Osteoblast (primary cell): Measurements from ENCODE around the gene MED9. TPM values are rescaled to one million over a fixed set of nuclear protein-coding genes. Genes with fewer than 3 reads are reported as not detected.

Source experiments
- DNase-seq: peaks from one replicate; pipeline ENCODE4 v3.0.0; 2011; ENCODE audit warnings: low spot score, mixed read lengths; ENCODE audit not compliant: insufficient read length; ENCODE audit errors: missing footprints
- H2AFZ ChIP-seq: 2 replicates; pipeline ENCODE4 v1.6.0; 2011; ENCODE audit warnings: mild to moderate bottlenecking, low read length
- H3K27ac ChIP-seq: 2 replicates; pipeline ENCODE4 v1.5.1; 2011; ENCODE audit warnings: mild to moderate bottlenecking, low read depth, low read length, moderate library complexity
- H3K27me3 ChIP-seq: 2 replicates; pipeline ENCODE4 v1.6.0; 2012; ENCODE audit warnings: mild to moderate bottlenecking, control low read depth, inconsistent platforms, low read length, moderate library complexity; ENCODE audit not compliant: insufficient read depth
- H3K36me3 ChIP-seq: 2 replicates; pipeline ENCODE4 v1.5.1; 2011; ENCODE audit warnings: mild to moderate bottlenecking, low read length, control low read depth, moderate library complexity; ENCODE audit not compliant: insufficient read depth
- H3K4me1 ChIP-seq: 2 replicates; pipeline ENCODE4 v1.5.1; 2011; ENCODE audit warnings: mild to moderate bottlenecking, low read length, control low read depth, moderate library complexity; ENCODE audit not compliant: insufficient read depth
- H3K4me2 ChIP-seq: 2 replicates; pipeline ENCODE4 v1.6.0; 2011; ENCODE audit warnings: mild to moderate bottlenecking, low read length; ENCODE audit not compliant: insufficient read depth
- H3K4me3 ChIP-seq: fragments of 200-600 bp; sonication (generic); 3 replicates; pipeline ENCODE4 v1.5.1; 2012; ENCODE audit warnings: mild to moderate bottlenecking, low read length, inconsistent platforms; ENCODE audit not compliant: insufficient read depth
- H3K79me2 ChIP-seq: 2 replicates; pipeline ENCODE4 v1.6.0; 2012; ENCODE audit warnings: mild to moderate bottlenecking, low read length, control low read depth, inconsistent platforms; ENCODE audit not compliant: insufficient read depth
- H3K9me3 ChIP-seq: 2 replicates; pipeline ENCODE4 v1.5.1; 2011; ENCODE audit warnings: low read depth, low read length, control low read depth
- H4K20me1 ChIP-seq: 2 replicates; pipeline ENCODE4 v1.6.0; 2012; ENCODE audit warnings: mild to moderate bottlenecking, low read length, control low read depth; ENCODE audit not compliant: insufficient read depth
- CTCF ChIP-seq: IDR thresholded peaks from 2 replicates; pipeline ENCODE4 v1.5.1; 2011; ENCODE audit warnings: mild to moderate bottlenecking, low read depth, low read length, moderate library complexity; ENCODE audit errors: extremely low read depth
- total RNA-seq: library from RNA; depleted of rRNA; stranded (reverse); fragments of >200 nt; gene quantifications from 2 replicates; pipeline ENCODE4 v1.2.3, GENCODE V29; 2012

The MED9 gene
- total RNA-seq, 1 donor: 17.0 TPM

- Histone ChIP-seq H3K9me3 (no peaks in the 10 kb centered on the region), H2AFZ (no peak overlapping the region), H3K4me1 (no peaks in the 10 kb centered on the region), H3K27ac (no peak overlapping the region), H4K20me1 (no peaks in the 10 kb centered on the region), H3K4me3 (no peak overlapping the region), H3K4me2 (no peak overlapping the region), H3K36me3 (no peaks in the 10 kb centered on the region), H3K27me3 (peaks cover 3% of the 10 kb centered on the region), H3K79me2 (no peaks in the 10 kb centered on the region)
- no peak for DNase-seq
- no peak for TF ChIP-seq CTCF
Observed at GRCh38 chr17:17505610-17506171, 28.9 kb downstream of the MED9 start.

- Histone ChIP-seq H3K4me3 (no peak overlapping the region), H3K27me3 (no peaks in the 10 kb centered on the region), H3K9me3 (no peaks in the 10 kb centered on the region), H2AFZ (no peak overlapping the region), H3K79me2 (no peaks in the 10 kb centered on the region), H3K36me3 (no peaks in the 10 kb centered on the region), H3K4me1 (peaks cover under 1% of the 10 kb centered on the region), H3K4me2 (no peak overlapping the region), H3K27ac (no peak overlapping the region), H4K20me1 (no peaks in the 10 kb centered on the region)
- TF ChIP-seq CTCF: no peak
- DNase-seq: peak; percentile 75
Observed at GRCh38 chr17:17506181-17506741, 29.5 kb downstream of the MED9 start.

- Histone ChIP-seq H4K20me1 (no peaks in the 10 kb centered on the region), H2AFZ (no peak overlapping the region), H3K9me3 (no peaks in the 10 kb centered on the region), H3K4me2 (no peak overlapping the region), H3K79me2 (no peaks in the 10 kb centered on the region), H3K4me1 (peaks cover 7% of the 10 kb centered on the region), H3K27ac (no peak overlapping the region), H3K4me3 (no peak overlapping the region), H3K36me3 (no peaks in the 10 kb centered on the region), H3K27me3 (no peaks in the 10 kb centered on the region)
- peak; percentile 78 for DNase-seq
- TF ChIP-seq CTCF: no peak
Observed at GRCh38 chr17:17506893-17507464, 30.2 kb downstream of the MED9 start.

- Histone ChIP-seq H3K4me2 (no peak overlapping the region), H3K27ac (no peak overlapping the region), H3K27me3 (no peaks in the 10 kb centered on the region), H3K36me3 (no peaks in the 10 kb centered on the region), H4K20me1 (no peaks in the 10 kb centered on the region), H3K79me2 (no peaks in the 10 kb centered on the region), H3K9me3 (no peaks in the 10 kb centered on the region), H3K4me3 (no peak overlapping the region), H2AFZ (no peak overlapping the region), H3K4me1 (peaks cover 12% of the 10 kb centered on the region)
- peak; percentile 78 for DNase-seq
- no peak for TF ChIP-seq CTCF
Observed at GRCh38 chr17:17507465-17508011, 30.7 kb downstream of the MED9 start.
